Activated CD8-positive, alpha-beta memory T cell treated with anti-CD3 and anti-CD28 coated beads for 1 hour (primary cell): ENCODE data around the gene ZCWPW1.
"Not testable (repeated sequence)": the region's sequence is repeated elsewhere in the genome, so short reads cannot be mapped to it uniquely, and the experiment has no call there.

Experiments
- DNase-seq, 2 donors: peaks; one replicate each; pipeline ENCODE4 v3.0.0-alpha.2; 2020; ENCODE audit warnings: low read depth in 1 of 2; ENCODE audit errors: extremely low read depth in 1 of 2

ZCWPW1 gene

DNA sequence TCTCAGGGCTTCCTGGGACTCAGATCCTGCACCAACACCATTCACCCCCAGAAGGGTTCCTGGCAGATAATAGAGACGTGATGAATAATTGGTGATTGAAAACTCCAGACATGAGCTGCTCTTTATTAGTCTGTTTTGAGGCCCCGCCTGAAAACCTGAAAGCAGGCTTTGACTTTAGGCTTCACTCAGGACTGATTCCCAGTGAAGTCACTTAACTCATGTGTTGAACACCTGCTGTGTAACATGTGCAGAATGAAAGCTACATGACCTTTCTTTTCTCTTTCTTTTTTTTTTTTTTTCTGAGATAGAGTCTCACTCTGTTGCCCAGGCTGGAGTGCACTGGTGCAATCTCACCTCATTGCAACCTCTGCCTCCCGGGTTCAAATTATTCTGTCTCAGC is 26.7 kb upstream of the ZCWPW1 start:
- no peak for DNase-seq

DNA sequence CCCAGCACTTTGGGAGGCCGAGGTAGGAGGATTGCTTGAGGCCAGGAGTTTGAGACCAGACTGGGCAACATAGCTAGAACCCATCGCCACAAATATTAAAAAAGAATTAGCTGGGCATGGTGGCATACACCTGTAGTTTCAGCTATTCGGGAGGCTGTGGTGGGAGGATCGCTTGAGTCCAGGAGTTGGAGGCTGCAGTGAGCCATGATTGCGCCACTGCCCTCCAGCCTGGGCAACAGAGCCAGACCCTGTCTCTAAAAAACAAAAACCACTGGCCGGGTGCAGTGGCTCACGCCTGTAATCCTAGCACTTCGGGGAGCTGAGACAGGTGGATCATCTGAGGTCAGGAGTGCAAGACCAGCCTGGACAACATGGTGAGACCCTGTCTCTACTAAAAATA is 25.4 kb upstream of the ZCWPW1 start:
- not testable (repeated sequence) for DNase-seq

DNA sequence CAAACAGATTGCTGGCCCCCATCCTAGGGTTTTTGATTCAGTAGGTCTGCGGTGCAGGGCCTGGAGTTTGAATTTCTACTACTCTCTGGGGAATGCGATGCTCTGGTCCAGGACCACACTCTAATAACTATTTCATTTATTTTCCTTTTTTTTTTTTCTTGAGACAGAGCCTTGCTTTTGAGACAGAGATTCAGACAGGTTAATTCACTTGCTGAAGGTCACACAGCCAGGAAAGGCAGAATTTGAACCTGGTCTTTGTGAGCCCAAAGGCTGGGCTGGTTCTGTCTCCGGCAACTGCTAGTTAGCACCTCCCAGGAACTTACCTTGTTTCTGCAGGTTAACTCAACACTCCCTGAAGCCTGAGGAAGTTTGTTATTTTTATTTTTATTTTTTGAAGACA is 24.0 kb upstream of the ZCWPW1 start:
- no peak for DNase-seq

DNA sequence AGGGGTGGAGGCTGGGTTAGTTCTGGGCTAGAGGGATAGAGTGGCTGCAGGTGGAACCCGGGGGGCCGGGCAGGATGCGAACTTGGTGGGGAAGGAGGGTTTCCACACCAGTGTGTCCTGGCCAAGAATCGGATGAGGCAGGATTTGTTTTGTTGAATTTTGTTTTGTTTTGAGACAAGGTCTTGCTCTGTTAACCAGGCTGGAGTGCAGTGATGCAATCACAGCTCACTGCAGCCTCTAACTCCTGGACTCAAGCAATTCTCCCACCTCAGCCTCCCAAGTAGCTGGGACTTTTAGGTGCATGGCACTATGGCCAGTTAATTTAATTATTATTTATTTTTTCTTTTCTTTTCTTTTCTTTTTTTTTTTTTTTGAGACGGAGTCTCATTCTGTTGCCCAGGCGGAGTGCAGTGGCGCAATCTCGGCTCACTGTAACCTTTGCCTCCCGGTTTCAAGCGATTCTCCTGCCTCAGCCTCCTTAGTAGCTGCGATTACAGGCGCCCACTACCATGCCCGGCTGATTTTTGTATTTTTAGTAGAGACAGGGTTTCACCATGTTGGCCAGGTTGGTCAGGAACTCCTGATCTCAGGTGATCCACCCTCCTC is 20.8 kb upstream of the ZCWPW1 start:
- no peak for DNase-seq

DNA sequence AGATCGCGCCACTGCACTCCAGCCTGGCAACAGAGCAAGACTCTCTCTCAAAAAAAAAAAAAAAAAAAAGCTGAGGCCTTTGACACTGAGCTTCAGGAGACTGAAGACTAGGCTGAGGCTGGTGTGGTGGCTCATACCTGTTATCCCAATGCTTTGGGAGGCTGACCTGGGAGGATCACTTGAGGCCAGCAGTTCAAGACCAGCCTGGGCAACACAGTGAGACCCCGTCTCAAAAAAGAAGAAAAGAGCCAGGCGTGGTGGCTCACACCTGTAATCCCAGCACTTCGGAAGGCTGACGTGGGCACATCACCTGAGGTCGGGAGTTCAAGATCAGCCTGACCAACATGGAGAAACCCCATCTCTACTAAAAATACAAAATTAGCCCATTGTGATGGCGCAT is 18.9 kb upstream of the ZCWPW1 start:
- DNase-seq, result not testable (repeated sequence)

DNA sequence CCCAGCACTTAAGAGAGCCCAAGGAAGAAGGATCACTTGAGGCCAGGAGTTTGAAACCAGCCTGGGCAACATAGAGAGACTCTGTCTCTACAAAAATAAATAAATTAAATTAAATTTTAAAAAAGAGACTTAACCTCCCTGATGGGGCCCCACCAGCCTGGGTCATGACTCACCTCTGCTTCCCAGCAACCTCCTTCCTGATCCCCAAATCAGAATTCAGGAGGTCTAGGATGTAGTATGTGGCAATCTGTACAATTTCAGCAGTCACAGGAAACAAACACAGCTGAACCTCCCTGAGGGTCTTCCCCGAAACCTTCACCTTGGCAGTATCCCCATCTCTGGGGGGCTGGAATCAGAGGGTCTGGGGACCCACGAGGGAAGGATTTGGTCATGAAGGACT is 17.5 kb upstream of the ZCWPW1 start:
- no peak for DNase-seq

DNA sequence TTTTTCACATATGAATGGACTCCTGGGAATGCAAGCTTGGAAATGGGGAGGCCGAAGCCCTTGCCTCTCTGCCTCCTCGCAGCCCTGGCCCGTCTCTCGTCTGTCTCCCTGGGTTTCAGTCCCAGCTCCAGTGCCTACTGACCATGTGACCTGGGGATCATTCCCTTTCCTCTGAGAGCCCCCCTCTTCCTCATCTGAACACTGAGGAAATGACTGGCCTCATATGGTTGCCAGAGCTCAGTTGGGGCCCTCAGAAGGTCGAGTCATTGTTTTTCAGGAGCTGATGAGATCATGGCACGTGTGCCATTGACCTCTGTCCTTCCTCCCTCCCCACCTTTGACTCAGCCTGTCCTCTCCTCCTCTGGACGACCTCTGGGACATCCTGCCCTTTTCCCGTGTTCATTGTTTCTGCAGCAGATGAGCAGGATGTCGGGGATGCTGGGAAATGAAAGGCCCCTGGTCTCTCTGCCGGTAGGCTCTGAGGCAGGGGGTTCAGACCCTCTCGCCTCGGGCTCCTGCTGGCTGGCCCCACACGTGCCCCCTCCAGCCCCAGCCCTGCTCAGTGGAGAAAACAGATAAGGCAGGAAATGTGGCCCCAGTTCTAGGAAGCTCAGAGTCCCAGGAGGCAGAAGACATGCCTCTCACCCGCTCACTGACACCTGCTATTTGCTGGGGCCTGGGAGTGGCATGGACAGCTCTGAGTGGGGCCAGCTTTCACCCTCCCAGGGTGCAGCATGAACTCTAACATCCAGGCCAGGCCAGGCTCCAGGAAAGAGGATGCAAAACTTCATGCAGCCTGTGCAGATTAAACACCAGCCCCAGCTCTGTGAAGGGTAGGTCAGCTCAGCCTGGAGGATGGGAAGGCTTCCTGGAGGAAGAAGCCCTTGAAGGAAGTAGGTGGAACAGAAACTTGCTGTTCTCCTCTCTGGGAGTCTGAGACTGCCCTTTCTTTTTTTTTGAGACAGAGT is 16.1 kb upstream of the ZCWPW1 start:
- DNase-seq, result no peak

DNA sequence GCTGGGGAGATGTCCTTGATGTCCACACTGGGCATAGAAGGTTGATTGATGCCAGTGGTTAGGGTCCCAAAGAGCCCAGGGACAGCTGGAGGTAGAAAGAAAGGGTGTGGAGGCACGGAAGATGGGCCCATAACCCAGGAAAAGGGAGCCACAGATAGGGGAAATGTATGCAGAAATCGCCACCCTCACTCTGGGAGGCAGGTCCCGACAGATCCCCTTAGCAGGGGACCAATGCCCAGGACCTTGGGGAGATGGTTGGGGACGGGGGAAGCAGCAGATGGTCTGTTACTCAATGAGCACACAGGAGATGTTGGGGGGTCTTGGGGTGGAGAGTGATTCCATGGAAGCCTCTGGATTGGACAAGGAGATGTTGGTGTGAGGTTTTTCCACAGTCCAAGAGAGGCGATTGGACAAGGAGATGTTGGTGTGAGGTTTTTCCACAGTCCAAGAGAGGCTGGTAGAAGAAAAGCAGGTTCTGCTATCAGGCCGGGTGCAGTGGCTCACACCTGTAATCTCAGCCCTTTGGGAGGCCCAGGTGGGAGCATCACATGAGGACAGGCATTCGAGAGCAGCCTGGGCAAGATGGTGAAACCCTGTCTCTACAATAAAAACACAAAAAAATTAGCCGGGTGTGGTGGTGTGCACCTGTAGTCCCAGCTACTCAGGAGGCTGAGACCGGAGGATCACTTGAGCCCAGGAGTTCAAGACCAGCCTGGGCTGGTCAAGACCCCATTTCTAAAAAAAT is 14.8 kb upstream of the ZCWPW1 start:
- DNase-seq, result no peak

DNA sequence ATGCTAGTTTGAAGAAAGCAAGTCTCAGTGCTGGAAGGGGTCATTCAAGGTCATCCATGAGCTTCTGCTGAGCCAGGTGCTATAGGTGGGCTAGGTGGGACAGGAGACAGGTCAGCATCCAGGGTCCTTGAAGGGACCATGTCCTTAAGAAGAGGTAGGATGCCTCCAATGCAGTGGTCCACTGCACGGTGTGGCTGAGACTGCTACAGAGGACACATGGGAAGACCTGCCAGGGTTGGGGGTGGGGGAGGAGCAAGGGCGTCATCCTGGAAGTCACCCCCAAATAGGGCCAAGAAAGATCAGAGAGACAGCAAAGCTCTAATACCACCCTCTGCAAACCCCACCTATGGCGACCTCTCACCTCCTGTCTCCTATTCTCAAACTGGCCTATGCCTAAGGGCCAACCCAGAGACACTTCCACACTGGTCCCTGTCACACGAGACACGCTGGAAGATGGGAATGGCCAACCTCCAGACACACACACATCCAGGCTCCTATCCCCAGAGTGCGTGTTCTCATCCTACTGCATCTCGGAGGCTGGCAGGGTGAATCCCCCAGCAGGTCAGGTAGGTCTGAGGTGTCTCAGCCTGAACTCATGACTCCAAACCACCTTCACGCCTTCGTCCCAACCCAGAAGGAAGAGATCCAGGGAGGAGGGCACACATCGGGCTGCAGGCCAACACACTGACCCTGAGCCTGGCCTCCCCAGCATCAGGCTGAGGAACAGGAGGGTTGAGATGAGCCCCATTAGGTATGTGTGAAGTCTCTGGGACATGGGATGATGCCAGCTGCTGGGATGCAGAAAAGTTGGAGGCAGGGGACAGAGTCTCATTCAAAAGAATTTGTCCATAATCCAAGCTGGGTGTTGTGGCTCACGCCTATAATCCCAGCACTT is 13.4 kb upstream of the ZCWPW1 start:
- DNase-seq, result no peak

DNA sequence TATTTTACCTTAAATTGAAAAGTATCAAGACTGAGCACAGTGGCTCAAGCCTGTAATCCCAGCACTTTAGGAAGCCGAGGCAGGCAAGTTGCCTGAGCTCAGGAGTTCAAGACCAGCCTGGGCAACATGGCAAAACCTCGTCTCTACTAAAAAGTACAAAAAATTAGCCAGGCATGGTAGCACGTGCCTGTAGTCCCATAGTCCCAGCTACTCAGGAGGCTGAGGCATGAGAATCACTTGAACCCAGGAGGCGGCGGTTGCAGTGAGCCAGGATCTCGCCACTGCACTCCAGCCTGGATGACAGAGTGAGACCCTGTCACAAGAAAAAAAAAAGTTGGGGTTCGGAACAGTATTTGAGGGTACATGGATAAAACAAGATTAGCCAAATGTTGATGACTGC is 10.7 kb upstream of the ZCWPW1 start:
- DNase-seq, result not testable (repeated sequence)

DNA sequence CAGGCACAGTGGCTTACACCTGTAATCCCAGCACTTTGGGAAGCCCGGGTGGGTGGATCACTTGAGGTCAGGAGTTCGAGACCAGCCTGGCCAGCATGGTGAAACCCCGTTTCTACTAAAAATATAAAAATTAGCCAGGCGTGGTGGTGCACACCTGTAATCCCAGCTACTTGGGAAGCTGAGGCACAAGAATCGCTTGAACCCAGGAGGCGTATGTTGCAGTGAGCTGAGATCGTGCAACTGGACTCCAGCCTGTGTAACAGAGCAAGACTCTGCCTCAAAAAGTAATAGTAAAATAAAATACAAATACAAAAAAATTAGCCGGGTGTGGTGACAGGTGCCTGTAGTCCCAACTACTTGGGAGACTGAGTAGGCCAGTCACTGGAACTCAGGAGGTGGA is 10.2 kb upstream of the ZCWPW1 start:
- not testable (repeated sequence) for DNase-seq

DNA sequence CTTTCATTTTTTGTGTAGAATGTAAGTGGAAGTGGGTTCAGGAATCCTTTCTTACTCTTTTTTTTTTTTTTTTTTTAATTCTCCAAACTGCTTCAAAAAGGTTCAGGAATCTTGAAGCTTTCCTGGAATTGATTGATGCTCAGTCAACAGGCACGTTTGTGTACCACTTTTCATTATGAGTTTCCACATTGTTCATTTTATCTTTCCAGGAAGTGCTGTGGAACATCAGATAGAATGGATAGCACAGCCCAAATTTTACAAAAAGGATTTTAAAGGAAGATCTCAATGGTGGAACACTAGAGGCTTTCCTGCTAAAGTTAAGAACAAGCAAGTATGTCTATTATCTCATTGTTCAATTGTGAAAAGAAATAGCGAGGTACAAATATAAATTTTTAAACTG is 9.7 kb upstream of the ZCWPW1 start:
- DNase-seq, result no peak

DNA sequence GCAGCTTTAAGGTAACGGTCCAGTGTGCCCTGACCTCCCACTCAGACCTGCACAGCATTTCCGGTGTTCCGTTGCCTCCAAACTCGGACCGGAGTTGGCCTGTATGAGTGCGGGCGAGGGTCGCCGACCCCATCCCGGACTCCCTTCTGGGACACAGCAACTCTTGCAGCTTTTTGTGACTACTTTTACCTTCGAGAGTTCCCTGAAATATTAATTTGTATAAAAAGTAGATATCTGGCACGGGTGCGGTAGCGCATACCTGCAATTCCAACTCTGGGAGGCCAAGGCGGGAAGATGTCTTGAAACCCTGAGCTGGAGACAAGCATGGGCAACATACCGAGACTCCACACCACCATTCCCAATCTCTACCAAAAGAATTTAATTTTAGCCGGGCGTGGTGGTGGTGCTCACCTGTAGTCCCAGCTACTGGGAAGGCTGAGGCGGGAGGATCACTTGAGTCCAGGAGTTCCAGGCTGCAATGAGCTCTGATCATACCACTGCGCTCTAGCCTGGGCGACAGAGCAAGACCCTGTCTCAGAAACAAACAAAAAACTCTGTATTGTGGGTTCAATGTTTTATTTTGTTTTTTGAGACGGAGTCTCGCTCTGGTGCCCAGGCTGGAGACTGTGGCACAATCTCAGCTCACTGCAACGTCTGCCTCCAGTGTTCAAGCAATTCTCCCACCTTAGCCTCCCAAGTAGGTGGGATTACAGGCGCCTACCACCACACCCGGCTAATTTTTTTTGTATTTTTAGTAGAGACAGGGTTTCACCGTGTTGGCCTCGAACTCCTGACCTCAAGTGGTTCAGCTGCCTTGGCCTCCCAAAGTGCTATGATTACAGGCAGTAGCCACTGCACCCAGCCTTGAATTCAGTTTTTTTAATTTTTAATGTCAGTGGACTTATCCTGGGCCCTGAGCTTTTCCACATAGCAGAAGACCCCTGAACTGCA is 8.9 kb upstream of the ZCWPW1 start:
- no peak for DNase-seq

DNA sequence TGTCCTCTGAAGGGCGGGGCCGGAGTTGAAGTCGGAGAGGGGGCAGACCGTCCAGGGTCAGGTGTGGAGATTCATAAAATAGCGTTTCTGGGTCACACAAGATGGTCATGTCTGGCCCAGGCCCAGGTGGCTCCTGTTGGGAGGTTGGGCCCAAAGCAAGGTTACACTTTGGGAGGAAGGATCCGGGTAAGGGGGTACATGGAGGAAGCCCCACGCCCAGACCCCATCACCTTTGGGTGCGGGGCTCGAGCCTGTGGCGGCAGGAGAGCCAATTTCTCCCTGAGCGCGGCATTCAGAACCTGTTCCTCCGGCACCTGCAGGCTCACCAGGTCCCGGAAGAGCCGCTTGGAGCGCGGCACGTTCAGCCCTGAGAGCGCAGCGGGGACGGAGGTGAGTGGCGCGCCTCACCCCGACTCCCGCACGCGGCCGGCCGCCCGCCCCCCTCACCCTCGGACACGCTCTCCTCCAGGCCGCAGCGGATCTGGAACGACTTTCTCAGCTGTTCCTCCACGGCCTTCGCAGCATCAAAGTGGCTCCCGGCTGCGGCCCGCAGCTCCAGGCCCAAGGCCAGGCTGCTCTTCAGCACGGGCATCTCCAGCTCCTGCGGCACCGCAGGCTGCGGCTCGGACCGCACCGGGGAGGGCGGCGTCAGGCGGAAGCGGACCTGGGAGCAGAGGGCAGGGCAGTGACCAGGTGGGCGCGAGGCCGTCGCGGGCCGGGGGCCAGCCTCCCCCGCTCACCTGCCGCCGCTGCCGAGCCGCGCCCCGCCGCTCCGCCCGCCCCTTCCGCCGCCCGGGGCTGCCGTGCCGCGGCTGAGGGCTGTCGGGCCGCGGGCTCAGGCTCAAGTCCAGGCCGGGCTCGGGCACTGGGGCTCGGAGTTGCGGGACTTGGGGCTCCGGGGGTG is 7.2 kb upstream of the ZCWPW1 start:
- no peak for DNase-seq

DNA sequence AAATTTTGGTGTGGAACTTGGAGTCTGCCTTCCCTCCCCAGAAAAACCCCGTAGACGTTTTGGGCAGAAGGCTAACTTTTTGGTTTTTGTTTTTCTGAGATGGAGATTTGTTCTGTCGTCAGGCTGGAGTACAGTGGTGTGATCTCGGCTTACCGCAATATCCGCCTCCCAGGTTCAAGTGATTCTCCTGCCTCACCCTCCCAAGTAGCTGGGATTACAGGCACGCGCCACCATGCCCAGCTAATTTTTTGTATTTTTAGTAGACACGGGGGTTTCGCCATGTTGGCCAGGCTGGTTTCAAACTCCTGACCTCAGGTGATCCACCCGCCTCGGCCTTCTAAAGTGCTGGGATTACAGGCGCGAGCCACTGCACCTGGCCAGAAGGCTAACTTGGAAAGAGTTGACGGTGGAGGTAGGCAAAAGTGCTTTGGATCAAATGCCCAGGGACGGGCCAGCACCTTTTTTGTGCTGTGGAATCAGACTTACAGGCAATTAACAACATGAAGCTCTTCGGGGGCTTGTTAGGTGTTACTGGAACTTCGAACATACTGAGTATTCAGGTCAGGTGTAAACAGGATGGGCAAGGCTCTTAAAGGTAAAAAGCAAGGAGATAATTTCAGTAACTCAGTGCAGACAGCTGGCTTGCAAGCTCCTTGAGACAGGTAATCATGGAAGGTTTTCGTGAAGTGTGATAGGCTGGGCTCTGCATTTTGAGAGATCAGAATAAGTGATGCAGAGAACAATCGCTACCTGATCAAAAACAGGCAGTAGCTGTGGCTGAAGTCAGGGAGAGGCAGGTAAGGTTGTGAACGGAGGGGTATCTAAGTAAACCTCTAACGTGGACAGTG is 6.0 kb upstream of the ZCWPW1 start:
- DNase-seq, result no peak

DNA sequence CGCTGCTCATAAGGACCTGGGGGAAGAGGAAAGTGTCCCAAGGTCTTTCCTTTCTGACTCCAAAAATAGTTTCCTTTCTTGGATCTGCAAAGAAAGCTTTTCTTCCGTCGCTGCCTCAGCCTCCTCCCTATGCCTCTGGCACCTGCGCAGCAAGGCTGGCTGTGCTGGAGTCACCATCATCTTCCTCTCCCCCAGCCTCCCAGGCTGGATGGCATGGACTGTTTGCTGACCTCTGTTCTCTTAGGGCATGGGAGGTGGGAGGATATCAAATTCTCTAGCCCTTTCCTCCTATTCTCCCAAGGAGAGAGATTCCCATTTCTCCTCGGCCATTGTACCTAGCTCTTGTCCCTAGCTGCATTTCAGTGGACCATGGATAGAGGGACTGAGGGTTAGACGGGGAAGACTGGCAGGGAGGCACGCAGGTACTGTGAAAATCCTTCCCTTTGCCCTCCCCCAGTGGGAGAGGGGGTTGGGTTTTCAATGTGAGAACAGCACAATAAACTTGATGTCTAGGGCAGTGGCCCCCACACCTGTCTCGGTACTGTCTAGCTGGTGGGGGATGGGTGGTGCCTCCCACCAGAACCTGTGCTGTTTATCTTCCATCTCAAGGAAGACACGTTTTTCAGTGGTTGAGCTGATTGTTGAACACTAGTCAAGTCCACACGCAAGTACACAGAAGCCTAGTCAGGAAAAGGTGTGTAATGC is 5.2 kb upstream of the ZCWPW1 start:
- no peak for DNase-seq

DNA sequence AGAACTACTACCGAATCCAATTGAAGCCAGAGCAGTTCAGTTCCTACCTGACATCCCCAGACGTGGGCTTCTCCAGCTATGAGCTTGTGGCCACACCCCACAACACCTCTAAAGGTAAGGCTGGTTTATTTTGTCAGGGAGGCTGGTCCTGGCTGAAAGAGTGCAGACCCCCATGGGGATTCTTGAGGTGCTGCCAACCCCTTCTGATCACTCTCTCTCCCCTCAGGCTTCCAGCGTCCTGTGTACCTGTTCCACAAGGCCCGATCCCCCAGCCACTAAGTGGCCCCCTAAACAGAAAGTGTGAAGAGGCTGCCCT is 4.7 kb upstream of the ZCWPW1 start:
- DNase-seq, result no peak
